MG63 (cell line): ENCODE measurements around the gene BOLA3. TPM values are rescaled to one million over a fixed set of nuclear protein-coding genes. Genes with fewer than 3 reads are reported as not detected.
"Not testable (repeated sequence)": the region's sequence is repeated elsewhere in the genome, so short reads cannot be mapped to it uniquely, and the experiment has no call there.

ENCODE experiments used
- DNase-seq: peaks from one replicate; pipeline ENCODE4 v3.0.0-alpha.2; 2020
- H3K27me3 ChIP-seq: fragments of 250-450 bp; sonication (Bioruptor Pico); 2 replicates; pipeline ENCODE4 v1.5.1; 2020; ENCODE audit warnings: mild to moderate bottlenecking, moderate library complexity
- H3K36me3 ChIP-seq: fragments of 250-450 bp; sonication (Bioruptor Pico); 2 replicates; pipeline ENCODE4 v1.5.1; 2020; ENCODE audit warnings: mild to moderate bottlenecking, moderate library complexity
- H3K4me3 ChIP-seq: fragments of 250-450 bp; sonication (Bioruptor Pico); 2 replicates; pipeline ENCODE4 v1.5.1; 2020; ENCODE audit warnings: mild to moderate bottlenecking, moderate library complexity
- H3K9me3 ChIP-seq: fragments of 250-450 bp; sonication (Bioruptor Pico); 2 replicates; pipeline ENCODE4 v1.5.1; 2020; ENCODE audit warnings: mild to moderate bottlenecking, moderate library complexity
- total RNA-seq: library from RNA; depleted of rRNA; stranded (reverse); fragments of >200 nt; shearing (Covaris generic); gene quantifications from 2 replicates; pipeline ENCODE4 v1.2.3, GENCODE V29; 2014; ENCODE audit warnings: low replicate concordance; rRNA removed

BOLA3 gene
- 132 and 206 TPM in 2 replicates for total RNA-seq

- peak; percentile 94 for DNase-seq
- Histone ChIP-seq H3K9me3 (no peaks in the 10 kb centered on the region), H3K4me3 (peak within 1 kb of the TSS; percentile 81), H3K36me3 (peaks cover 24% of the 10 kb centered on the region), H3K27me3 (no peaks in the 10 kb centered on the region)
Measured at GRCh38 chr2:74147727-74148456, at the start of gene BOLA3. Gene BOLA3 (minus strand): TSS chr2:74147912. CDS start chr2:74147874, 38 bp downstream.

GRCh38 chr2:74197049-74197448 is 49.3 kb upstream of the BOLA3 start:
- H3K36me3 ChIP-seq, result peaks cover 25% of the 10 kb centered on the region
- no peak for DNase-seq
- no peaks in the 10 kb centered on the region for H3K9me3 ChIP-seq
- H3K4me3 ChIP-seq, result no peak overlapping the region
- H3K27me3 ChIP-seq, result no peaks in the 10 kb centered on the region

- DNase-seq, result no peak
- no peak overlapping the region for H3K4me3 ChIP-seq
- peaks cover 13% of the 10 kb centered on the region for H3K36me3 ChIP-seq
- H3K9me3 ChIP-seq, result no peaks in the 10 kb centered on the region
- H3K27me3 ChIP-seq, result no peaks in the 10 kb centered on the region
Measured at GRCh38 chr2:74194799-74195198, 47.1 kb upstream of the BOLA3 start.

- H3K27me3 ChIP-seq, result no peaks in the 10 kb centered on the region
- H3K4me3 ChIP-seq, result no peak overlapping the region
- no peaks in the 10 kb centered on the region for H3K36me3 ChIP-seq
- no peaks in the 10 kb centered on the region for H3K9me3 ChIP-seq
- no peak for DNase-seq
Measured at GRCh38 chr2:74191596-74192380, 44.1 kb upstream of the BOLA3 start.

GRCh38 chr2:74188696-74189095 is 41.0 kb upstream of the BOLA3 start:
- H3K27me3 ChIP-seq, result no peaks in the 10 kb centered on the region
- H3K9me3 ChIP-seq, result no peaks in the 10 kb centered on the region
- no peaks in the 10 kb centered on the region for H3K36me3 ChIP-seq
- DNase-seq, result no peak
- no peak overlapping the region for H3K4me3 ChIP-seq

GRCh38 chr2:74188018-74188601 is 40.4 kb upstream of the BOLA3 start:
- H3K9me3 ChIP-seq, result no peaks in the 10 kb centered on the region
- DNase-seq, result peak; percentile 92

GRCh38 chr2:74186706-74187105 is 39.0 kb upstream of the BOLA3 start:
- not testable (repeated sequence) for H3K9me3 ChIP-seq, H3K4me3 ChIP-seq, H3K36me3 ChIP-seq, H3K27me3 ChIP-seq, DNase-seq

More at GRCh38 chr2:74188018-74188601, 40.4 kb upstream of the BOLA3 start:
- Histone ChIP-seq H3K36me3 (no peaks in the 10 kb centered on the region), H3K4me3 (no peak overlapping the region), H3K27me3 (no peaks in the 10 kb centered on the region)

GRCh38 chr2:74186038-74186437 is 38.3 kb upstream of the BOLA3 start:
- Histone ChIP-seq H3K9me3 (no peaks in the 10 kb centered on the region), H3K36me3 (no peaks in the 10 kb centered on the region), H3K4me3 (no peak overlapping the region), H3K27me3 (no peaks in the 10 kb centered on the region)
- DNase-seq, result no peak

GRCh38 chr2:74183878-74184277 is 36.2 kb upstream of the BOLA3 start:
- Histone ChIP-seq H3K36me3 (no peaks in the 10 kb centered on the region), H3K9me3 (no peaks in the 10 kb centered on the region), H3K4me3 (no peak overlapping the region), H3K27me3 (no peaks in the 10 kb centered on the region)
- DNase-seq, result no peak

GRCh38 chr2:74181739-74182138 is 34.0 kb upstream of the BOLA3 start:
- Histone ChIP-seq H3K9me3 (no peaks in the 10 kb centered on the region), H3K27me3 (no peaks in the 10 kb centered on the region), H3K36me3 (peaks cover 3% of the 10 kb centered on the region), H3K4me3 (no peak overlapping the region)
- DNase-seq, result no peak

GRCh38 chr2:74179063-74179865 is 31.6 kb upstream of the BOLA3 start:
- Histone ChIP-seq H3K9me3 (no peaks in the 10 kb centered on the region), H3K36me3 (peaks cover 8% of the 10 kb centered on the region), H3K27me3 (no peaks in the 10 kb centered on the region), H3K4me3 (peak overlapping the region; percentile 98)
- no peak for DNase-seq

- Histone ChIP-seq H3K9me3 (no peaks in the 10 kb centered on the region), H3K27me3 (no peaks in the 10 kb centered on the region), H3K4me3 (peak within 1 kb of the TSS; percentile 98), H3K36me3 (peaks cover 8% of the 10 kb centered on the region)
- peak; percentile 98 for DNase-seq
Measured at GRCh38 chr2:74178211-74179062, 30.7 kb upstream of the BOLA3 start, which contains the start of gene MOB1A. Gene MOB1A (minus strand): TSS chr2:74178879. CDS start chr2:74178674, 205 bp downstream.

GRCh38 chr2:74177696-74178095 is 30.0 kb upstream of the BOLA3 start:
- no peaks in the 10 kb centered on the region for H3K27me3 ChIP-seq
- peak overlapping the region; percentile 98 for H3K4me3 ChIP-seq
- peaks cover 10% of the 10 kb centered on the region for H3K36me3 ChIP-seq
- no peak for DNase-seq
- no peaks in the 10 kb centered on the region for H3K9me3 ChIP-seq

GRCh38 chr2:74174909-74175308 is 27.2 kb upstream of the BOLA3 start:
- Histone ChIP-seq H3K9me3 (no peaks in the 10 kb centered on the region), H3K27me3 (no peaks in the 10 kb centered on the region), H3K36me3 (peaks cover 29% of the 10 kb centered on the region), H3K4me3 (no peak overlapping the region)
- DNase-seq, result no peak

- peaks cover 9% of the 10 kb centered on the region; the same call in 1 of the 2 replicates for H3K9me3 ChIP-seq
- no peak overlapping the region for H3K4me3 ChIP-seq
- H3K27me3 ChIP-seq, result no peaks in the 10 kb centered on the region
- DNase-seq, result no peak
- H3K36me3 ChIP-seq, result peaks cover 80% of the 10 kb centered on the region
Measured at GRCh38 chr2:74168739-74169138, 21.0 kb upstream of the BOLA3 start.

GRCh38 chr2:74164761-74165160 is 17.0 kb upstream of the BOLA3 start:
- Histone ChIP-seq H3K4me3 (no peak overlapping the region), H3K9me3 (peaks cover 9% of the 10 kb centered on the region; the same call in 1 of the 2 replicates), H3K27me3 (no peaks in the 10 kb centered on the region), H3K36me3 (peaks cover 90% of the 10 kb centered on the region)
- DNase-seq, result no peak
